Measurements from ENCODE around the gene ARL5A. TPM values are rescaled to one million over a fixed set of nuclear protein-coding genes. Genes with fewer than 3 reads are reported as not detected.

The ARL5A gene
- total and polyA plus RNA-seq, 9 of the 15 experiments (the other 6 are each of a cell fraction or from before 2014, with no cell fraction given): 16.3 to 117 (median 88.4) TPM

- TF ChIP-seq ZNF316 (IDR thresholded peaks at IDR 0.05) (no peak), ZKSCAN3 (CRISPR knock-in tag; IDR thresholded peaks at IDR 0.05) (no peak), NCOA4 (IDR thresholded peaks at IDR 0.05; ENCODE audit: partially characterized antibody) (no peak), TAF15 (IDR thresholded peaks at IDR 0.05; ENCODE audit: low read depth, low read length) (no peak), PHF8 (IDR thresholded peaks at IDR 0.05; ENCODE audit: borderline replicate concordance, low read length) (peak; percentile 99), ILF3 (IDR thresholded peaks at IDR 0.05; ENCODE audit: borderline replicate concordance) (peak; percentile 79; the same call in 1 of the 2 replicates), TCF7L2 (IDR thresholded peaks at IDR 0.05; ENCODE audit: low read depth, low read length) (no peak), JUN (IDR thresholded peaks at IDR 0.05; ENCODE audit: borderline replicate concordance, low read depth, low read length) (no peak), JUN (CRISPR knock-in tag; IDR thresholded peaks at IDR 0.05; ENCODE audit: borderline replicate concordance) (no peak; the same call in 1 of the 2 replicates), POLR2G (IDR thresholded peaks at IDR 0.05; ENCODE audit: low read depth, low read length) (peak; percentile 99), RBM22 (IDR thresholded peaks at IDR 0.05; ENCODE audit: low read depth, low read length, poor library complexity, severe bottlenecking) (no peak), TEAD1 (CRISPR knock-in tag; IDR thresholded peaks at IDR 0.05) (peak; percentile 39 to 87; a peak in 2 of 4 replicates), TFE3 (CRISPR knock-in tag; IDR thresholded peaks at IDR 0.05) (no peak), DPF2 (IDR thresholded peaks at IDR 0.05) (peak; percentile 69), FOXJ2 (tag; IDR thresholded peaks at IDR 0.05) (no peak), TCFL5 (CRISPR knock-in tag; conservative IDR thresholded peaks at IDR 0.05) (no peak), BCL6 (CRISPR knock-in tag; IDR thresholded peaks at IDR 0.05) (no peak), ZNF143 (CRISPR knock-in tag; IDR thresholded peaks at IDR 0.05) (no peak), NCOR1 (IDR thresholded peaks at IDR 0.05) (no peak), PHF20 (IDR thresholded peaks at IDR 0.05; ENCODE audit: partially characterized antibody) (peak; percentile 82), SIN3A (IDR thresholded peaks at IDR 0.05; ENCODE audit: borderline replicate concordance in 2 of 2, control insufficient read depth in 1 of 2, low read depth in 2 of 2, low read length in 2 of 2) (peak; percentile 58 to 67; a peak in 2 of 4 replicates), ZNF57 (CRISPR knock-in tag; IDR thresholded peaks at IDR 0.05) (0 out of 2 replicates have a peak, but pooled peaks have one; percentile 65), ZC3H8 (IDR thresholded peaks at IDR 0.05) (peak; percentile 83; the same call in 1 of the 2 replicates), ELF2 (CRISPR knock-in tag; IDR thresholded peaks at IDR 0.05) (no peak), BCLAF1 (IDR thresholded peaks at IDR 0.05; ENCODE audit: borderline replicate concordance in 1 of 2, control insufficient read depth in 1 of 2, low read depth in 2 of 2, low read length in 1 of 2) (no peak; a peak in 1 of 4 replicates), ZKSCAN8 (CRISPR knock-in tag; IDR thresholded peaks at IDR 0.05) (no peak)
Measured at GRCh38 chr2:151828143-151828889, at the start of gene ARL5A (continued).

All from K562 (cell line).